OCI-LY7 (cell line): Measurements from ENCODE around the gene RPL37. TPM values are rescaled to one million over a fixed set of nuclear protein-coding genes. Genes with fewer than 3 reads are reported as not detected.
"Not testable (repeated sequence)": the region's sequence is repeated elsewhere in the genome, so short reads cannot be mapped to it uniquely, and the experiment has no call there.

Experiments
- Bru-seq: library from RNA; stranded (reverse); fragments of 400-500 nt; gene quantifications from one replicate; lab custom pipeline; 2021; lab: Mats Ljungman, UMichigan
- BruChase-seq, 2 experiments: library from RNA; stranded (reverse); fragments of 400-500 nt; gene quantifications; one replicate each; lab custom pipeline; 2021; lab: Mats Ljungman, UMichigan
- BruUV-seq: library from RNA; stranded (reverse); fragments of 400-500 nt; replicated peaks from 2 replicates; lab custom pipeline; 2021; lab: Mats Ljungman, UMichigan
- CTCF ChIA-PET: fragments of 300-600 bp; sonication (Branson Sonifier 250); formaldehyde crosslinking; loops from one replicate; lab custom pipeline; 2022; ENCODE audit warnings: antibody characterized with exemption; ENCODE audit not compliant: unreplicated experiment; lab: Charles Lee
- POLR2A ChIA-PET: fragments of 300-600 bp; sonication (Branson Sonifier 250); formaldehyde crosslinking; loops from one replicate; lab custom pipeline; 2022; ENCODE audit warnings: antibody characterized with exemption; lab: Charles Lee
- DNase-seq: peaks from one replicate; pipeline ENCODE4 v3.0.0-alpha.2; 2015; ENCODE audit warnings: low spot score
- H2AFZ ChIP-seq: fragments of 200-600 bp; sonication (generic), shearing (Covaris generic); 2 replicates; pipeline ENCODE4 v1.6.1; 2014; ENCODE audit warnings: mild to moderate bottlenecking, antibody characterized with exemption, low read length, moderate library complexity
- H3K27ac ChIP-seq: fragments of 200-600 bp; sonication (generic); 2 replicates; pipeline ENCODE4 v1.5.1; 2014; ENCODE audit warnings: mixed run types, low read depth, mild to moderate bottlenecking, moderate library complexity, low read length, inconsistent platforms; ENCODE audit not compliant: poor library complexity, severe bottlenecking
- H3K36me3 ChIP-seq: fragments of 200-600 bp; sonication (generic); 2 replicates; pipeline ENCODE4 v1.6.1; 2014; ENCODE audit warnings: mild to moderate bottlenecking, antibody characterized with exemption, low read length, moderate library complexity, mixed read lengths; ENCODE audit not compliant: insufficient read depth
- H3K4me1 ChIP-seq: fragments of 200-600 bp; sonication (generic); 2 replicates; pipeline ENCODE4 v1.5.1; 2014; ENCODE audit warnings: mild to moderate bottlenecking, low read length; ENCODE audit not compliant: insufficient read depth, poor library complexity, severe bottlenecking
- H3K4me2 ChIP-seq: fragments of 200-600 bp; sonication (generic); 2 replicates; pipeline ENCODE4 v1.6.1; 2014; ENCODE audit warnings: mild to moderate bottlenecking, low read length
- H3K4me3 ChIP-seq: fragments of 200-600 bp; sonication (generic); 2 replicates; pipeline ENCODE4 v1.5.1; 2014; ENCODE audit warnings: mild to moderate bottlenecking, low read depth, low read length; ENCODE audit not compliant: poor library complexity, severe bottlenecking
- H3K79me2 ChIP-seq: fragments of 200-600 bp; sonication (generic); 2 replicates; pipeline ENCODE4 v1.6.1; 2016; ENCODE audit warnings: low read depth, mild to moderate bottlenecking, low read length, moderate library complexity, mixed read lengths; ENCODE audit not compliant: insufficient read depth
- H3K9me2 ChIP-seq: fragments of 200-600 bp; sonication (generic); 2 replicates; pipeline ENCODE4 v1.6.1; 2016; ENCODE audit warnings: mild to moderate bottlenecking, low read length, mixed read lengths; ENCODE audit not compliant: insufficient read depth
- H3K9me3 ChIP-seq: fragments of 200-600 bp; sonication (generic); 2 replicates; pipeline ENCODE4 v1.6.1; 2014; ENCODE audit warnings: mild to moderate bottlenecking, mixed run types, low read length, mixed read lengths
- H4K20me1 ChIP-seq: fragments of 200-600 bp; sonication (generic); 2 replicates; pipeline ENCODE4 v1.6.1; 2014; ENCODE audit warnings: mild to moderate bottlenecking, antibody characterized with exemption, low read length, moderate library complexity, mixed read lengths; ENCODE audit not compliant: insufficient read depth
- EZH2phosphoT487 ChIP-seq: fragments of 200-600 bp; sonication (generic); IDR thresholded peaks from 2 replicates; pipeline ENCODE4 v1.6.1; 2018; ENCODE audit warnings: low read depth, borderline replicate concordance, mild to moderate bottlenecking, mixed run types, antibody characterized with exemption, low read length, moderate library complexity, mixed read lengths
- intact Hi-C: fragments of 100-400 bp; cut with micrococcal nuclease; formaldehyde crosslinking; loops from one replicate; pipeline ENCODE4 v1.10.0; 2022; ENCODE audit not compliant: unreplicated experiment
- long read RNA-seq: library from polyadenylated mRNA; stranded (forward); transcript quantifications from one replicate; pipeline ENCODE4 v2.0.0, GENCODE V29; 2022
- total RNA-seq, 2 experiments: library from RNA; depleted of rRNA in 1 of 2; stranded (reverse); fragments of >200 nt in 1 of 2; shearing (Covaris generic) in 1 of 2; gene quantifications; 2 replicates each; pipeline ENCODE4 v1.2.3, GENCODE V29; 2014 to 2022
- TF ChIP-seq, protein P1 (sequence below): fragments of 200-600 bp; sonication (generic); conservative IDR thresholded peaks from 2 replicates; pipeline ENCODE4 v1.5.1; 2014; ENCODE audit warnings: mild to moderate bottlenecking, antibody characterized with exemption, low read length, moderate library complexity, mixed read lengths

Gene RPL37
- total RNA-seq (2014; rRNA removed; shearing (Covaris generic)): 2,743 and 2,779 TPM in 2 replicates
- 1,857 and 1,905 TPM in 2 replicates for total RNA-seq (2022)
- percentile 99 among the genes with signal in this experiment for Bru-seq, nascent RNA
- percentile 98 among the genes with signal in this experiment for BruChase-seq, experiment 1, labeled RNA remaining after a 6-hour chase
- BruChase-seq, experiment 2, labeled RNA remaining after a 2-hour chase: percentile 97 among the genes with signal in this experiment
- long read RNA-seq, full-length matches to known transcripts: 217 of 307 reads
- long read RNA-seq, partial matches to known transcripts: 72 of 307 reads
- long read RNA-seq, other reads (novel, unspliced or antisense): 18 of 307 reads

DNA sequence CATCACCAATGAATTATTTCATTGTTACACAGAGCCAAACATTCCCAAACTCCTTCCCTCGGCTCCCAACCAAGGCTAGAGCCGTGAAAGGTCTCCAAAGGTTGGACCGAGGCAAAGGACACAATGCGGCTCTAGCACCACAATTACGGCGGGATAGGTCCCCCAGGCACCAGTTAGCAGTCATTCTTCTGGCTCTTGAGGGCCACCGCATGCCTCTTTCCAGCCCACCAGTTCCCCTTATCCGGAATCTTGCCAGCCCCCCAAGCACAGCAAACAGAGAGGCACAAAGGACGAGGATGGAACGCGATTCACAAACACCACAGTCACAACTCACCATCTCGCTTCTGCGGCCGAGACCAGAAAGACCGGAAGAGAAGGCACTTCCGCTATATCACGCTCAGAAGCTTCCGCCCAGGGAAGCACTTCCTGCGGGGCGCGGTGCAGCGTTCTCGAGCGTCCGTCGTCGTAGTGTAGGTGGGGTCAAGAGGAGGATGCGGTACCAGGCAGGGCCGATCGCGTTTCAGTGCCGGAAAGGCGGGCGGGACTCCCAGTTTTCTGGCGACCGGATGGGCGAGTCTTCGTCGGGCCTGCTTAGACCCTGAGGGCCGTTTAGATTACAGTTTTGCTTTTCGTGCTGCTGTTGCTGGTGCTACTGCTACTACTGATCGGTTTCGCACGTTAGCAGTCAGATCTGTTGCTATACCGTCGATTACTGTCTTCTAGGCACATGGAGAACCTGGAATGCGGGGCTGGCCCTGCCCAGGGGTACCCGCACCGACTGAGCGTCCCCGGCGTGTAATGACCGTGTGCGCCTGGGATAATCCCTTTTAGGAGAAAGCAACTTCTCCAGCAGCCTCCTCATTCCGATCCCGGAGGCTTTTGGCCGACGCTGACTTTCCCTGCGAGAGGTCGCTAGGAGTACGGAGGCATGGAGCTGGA, at the start of gene RPL37:
Gene RPL37 (minus strand): TSS at position 374 of the 939 bp plus-strand sequence. CDS start 37 bp downstream, at position 337.
- Histone ChIP-seq H3K9me2 (no peaks in the 10 kb centered on the region), H3K79me2 (peaks cover 52% of the 10 kb centered on the region), H3K4me1 (peaks cover 37% of the 10 kb centered on the region), H2AFZ (peak within 1 kb of the TSS; percentile 79; the same call in 1 of the 2 replicates), H3K9me3 (no peaks in the 10 kb centered on the region), H3K27ac (peak within 1 kb of the TSS; percentile 79), H4K20me1 (peaks cover 44% of the 10 kb centered on the region), H3K36me3 (peaks cover 48% of the 10 kb centered on the region), H3K4me3 (peak within 1 kb of the TSS; percentile 88), H3K4me2 (peak within 1 kb of the TSS; percentile 95)
- DNase-seq: peak; percentile 97
- intact Hi-C loops: loop anchor here (1.0 to 10.0 kb wide), 4 partner anchors 37 to 1067 kb away; partner anchors contain the start of genes PRKAA1, RIMOC1 and TTC33
- ChIA-PET CTCF (no interaction called here), POLR2A (interaction anchor here (0.5 to 0.8 kb wide), 5 partner anchors 13 to 1755 kb away, joined by 3 to 4 read pairs (median 4); no protein-coding TSS in a partner anchor)
- TF ChIP-seq, protein P1, sequence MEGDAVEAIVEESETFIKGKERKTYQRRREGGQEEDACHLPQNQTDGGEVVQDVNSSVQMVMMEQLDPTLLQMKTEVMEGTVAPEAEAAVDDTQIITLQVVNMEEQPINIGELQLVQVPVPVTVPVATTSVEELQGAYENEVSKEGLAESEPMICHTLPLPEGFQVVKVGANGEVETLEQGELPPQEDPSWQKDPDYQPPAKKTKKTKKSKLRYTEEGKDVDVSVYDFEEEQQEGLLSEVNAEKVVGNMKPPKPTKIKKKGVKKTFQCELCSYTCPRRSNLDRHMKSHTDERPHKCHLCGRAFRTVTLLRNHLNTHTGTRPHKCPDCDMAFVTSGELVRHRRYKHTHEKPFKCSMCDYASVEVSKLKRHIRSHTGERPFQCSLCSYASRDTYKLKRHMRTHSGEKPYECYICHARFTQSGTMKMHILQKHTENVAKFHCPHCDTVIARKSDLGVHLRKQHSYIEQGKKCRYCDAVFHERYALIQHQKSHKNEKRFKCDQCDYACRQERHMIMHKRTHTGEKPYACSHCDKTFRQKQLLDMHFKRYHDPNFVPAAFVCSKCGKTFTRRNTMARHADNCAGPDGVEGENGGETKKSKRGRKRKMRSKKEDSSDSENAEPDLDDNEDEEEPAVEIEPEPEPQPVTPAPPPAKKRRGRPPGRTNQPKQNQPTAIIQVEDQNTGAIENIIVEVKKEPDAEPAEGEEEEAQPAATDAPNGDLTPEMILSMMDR: no peak
- no peak for TF ChIP-seq EZH2phosphoT487
- BruUV-seq: TSS peak; percentile 99

DNA sequence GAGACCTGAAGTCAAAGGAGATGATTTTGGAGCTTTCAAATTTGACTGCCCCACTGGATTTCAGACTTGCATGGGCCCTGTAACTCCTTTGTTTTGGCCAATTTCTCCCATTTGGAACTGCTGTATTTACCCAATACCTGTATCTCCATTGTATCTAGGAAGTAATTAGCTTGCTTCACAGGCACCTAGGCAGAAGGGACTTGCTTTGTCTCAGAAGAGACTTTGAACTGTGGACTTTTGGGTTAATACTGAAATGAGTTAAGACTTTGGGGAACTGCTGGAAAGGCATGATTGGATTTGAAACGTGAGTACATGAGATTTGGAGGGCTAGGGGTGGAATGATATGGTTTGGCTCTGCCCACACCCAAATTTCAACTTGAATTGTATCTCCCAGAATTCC, 48.0 kb upstream of the RPL37 start:
- H3K36me3 ChIP-seq, CTCF ChIA-PET: not testable (repeated sequence)

DNA sequence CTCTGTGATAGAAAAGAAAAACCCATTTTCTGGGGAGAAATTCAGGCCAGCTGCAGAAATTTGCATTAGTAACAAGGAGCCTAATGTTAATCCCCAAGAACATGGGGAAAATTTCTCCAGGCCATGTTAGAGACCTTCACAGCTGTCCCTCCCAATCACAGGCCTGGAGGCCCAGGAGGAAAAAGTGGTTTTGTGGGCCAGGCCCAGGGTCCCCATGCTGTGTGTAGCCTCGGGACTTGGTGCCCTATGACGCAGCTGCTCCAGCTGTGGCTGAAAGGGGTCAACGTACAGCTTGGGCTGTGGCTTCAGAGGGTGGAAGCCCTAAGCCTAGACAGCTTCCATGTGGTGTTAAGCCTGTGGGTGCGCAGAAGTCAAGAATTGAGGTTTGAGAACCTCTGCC, 47.3 kb upstream of the RPL37 start:
- TF ChIP-seq EZH2phosphoT487: no peak
- TF ChIP-seq, protein P1: no peak
- POLR2A ChIA-PET: no interaction called here
- no peak for DNase-seq

More for the DNA sequence above, 48.0 kb upstream of the RPL37 start:
- H3K4me1 ChIP-seq, H3K4me2 ChIP-seq, H2AFZ ChIP-seq, BruUV-seq, H4K20me1 ChIP-seq, H3K27ac ChIP-seq, DNase-seq, H3K79me2 ChIP-seq, intact Hi-C loops, H3K9me3 ChIP-seq, H3K4me3 ChIP-seq, H3K9me2 ChIP-seq: not testable (repeated sequence)
- POLR2A ChIA-PET: interaction anchor here (0.9 kb wide), 1 partner anchor 113 kb away, joined by 3 read pairs; no protein-coding TSS in a partner anchor

More for the DNA sequence above, 47.3 kb upstream of the RPL37 start:
- Histone ChIP-seq H3K79me2 (no peaks in the 10 kb centered on the region), H3K4me1 (no peaks in the 10 kb centered on the region), H2AFZ (no peak overlapping the region), H3K36me3 (no peaks in the 10 kb centered on the region), H3K9me2 (no peaks in the 10 kb centered on the region), H3K9me3 (no peaks in the 10 kb centered on the region), H3K27ac (no peak overlapping the region), H3K4me3 (no peak overlapping the region), H4K20me1 (no peaks in the 10 kb centered on the region), H3K4me2 (no peak overlapping the region)
- BruUV-seq: no TSS peak
- intact Hi-C loops: no loop called here
- CTCF ChIA-PET: no interaction called here
